Activated CD8-positive, alpha-beta memory T cell treated with anti-CD3 and anti-CD28 coated beads, Interleukin-2, amount 10 ng/mL, durations not matched to agents 7 days and 5 days (primary cell): Measurements from ENCODE around the gene NTMT1. TPM values are rescaled to one million over a fixed set of nuclear protein-coding genes. Genes with fewer than 3 reads are reported as not detected.

Source experiments
- ATAC-seq: fragments of 150-1000 bp; cut with Tn5 transposase; one replicate; pipeline ENCODE4 v1.10.0; 2021; ENCODE audit warnings: moderate library complexity
- CTCF ChIA-PET: fragments of 350-600 bp; sonication (Branson Sonifier 250); formaldehyde crosslinking; loops from one replicate; lab custom pipeline; 2021; ENCODE audit warnings: antibody characterized with exemption; lab: Charles Lee
- DNase-seq: peaks from one replicate; pipeline ENCODE4 v3.0.0-alpha.2; 2020
- H3K27ac Mint-ChIP-seq: one replicate; pipeline ENCODE4 v1.8.0; 2021; ENCODE audit warnings: mild to moderate bottlenecking, mixed read lengths
- H3K27me3 Mint-ChIP-seq: one replicate; pipeline ENCODE4 v1.8.0; 2021; ENCODE audit warnings: mixed read lengths
- H3K36me3 Mint-ChIP-seq: one replicate; pipeline ENCODE4 v1.8.0; 2021; ENCODE audit warnings: mild to moderate bottlenecking, mixed read lengths
- H3K4me1 Mint-ChIP-seq: one replicate; pipeline ENCODE4 v1.8.0; 2021; ENCODE audit warnings: mixed read lengths
- H3K4me3 Mint-ChIP-seq: one replicate; pipeline ENCODE4 v1.8.0; 2021; ENCODE audit warnings: mild to moderate bottlenecking, moderate library complexity, mixed read lengths
- H3K9me3 Mint-ChIP-seq: one replicate; pipeline ENCODE4 v1.8.0; 2022; ENCODE audit warnings: low read depth, mixed read lengths
- total RNA-seq, 2 experiments: library from RNA; stranded (reverse); gene quantifications; one replicate each; pipeline ENCODE4 v1.2.3, GENCODE V29; 2021

The NTMT1 gene
- 10 to 100 TPM; 37.2 to 46.2 TPM for total RNA-seq

GRCh38 chr9:129626079-129626624, at the start of gene NTMT1:
Gene NTMT1, plus strand, starts transcription at chr9:129626163. Its CDS starts 6,541 bp downstream, at chr9:129632704.
- CTCF ChIA-PET, result interaction anchor here (0.7 to 8.3 kb wide), 13 partner anchors 12 to 514 kb away, joined by 3 to 214 read pairs (median 3); partner anchors contain the start of genes ASB6 and PTPA
- Mint-ChIP-seq H3K4me3 (peak within 1 kb of the TSS; percentile 80), H3K4me1 (peaks cover 62% of the 10 kb centered on the region), H3K27me3 (peaks cover 8% of the 10 kb centered on the region), H3K36me3 (peaks cover 6% of the 10 kb centered on the region), H3K9me3 (no peaks in the 10 kb centered on the region), H3K27ac (peak within 1 kb of the TSS; percentile 93)
- DNase-seq (peak; percentile 91), ATAC-seq (peak; percentile 74)

GRCh38 chr9:129576546-129577543, 49.1 kb upstream of the NTMT1 start:
- Mint-ChIP-seq H3K9me3 (peaks cover 6% of the 10 kb centered on the region), H3K36me3 (peaks cover 3% of the 10 kb centered on the region), H3K27ac (no peak overlapping the region), H3K4me3 (no peak overlapping the region), H3K4me1 (peaks cover 33% of the 10 kb centered on the region), H3K27me3 (no peaks in the 10 kb centered on the region)
- CTCF ChIA-PET, result interaction anchor here (1.1 kb wide), 1 partner anchor 128 kb away, joined by 3 read pairs; no protein-coding TSS in a partner anchor
- no peak for DNase-seq
- no peak for ATAC-seq

- H3K36me3 Mint-ChIP-seq, result no peaks in the 10 kb centered on the region
- no peaks in the 10 kb centered on the region for H3K27me3 Mint-ChIP-seq
- CTCF ChIA-PET, result interaction anchor here (1.1 to 3.1 kb wide), 3 partner anchors 10 to 38 kb away, joined by 3 to 17 read pairs (median 7); no protein-coding TSS in a partner anchor
- DNase-seq (no peak), ATAC-seq (no peak)
- no peaks in the 10 kb centered on the region for H3K9me3 Mint-ChIP-seq
- H3K4me3 Mint-ChIP-seq, result no peak overlapping the region
- H3K4me1 Mint-ChIP-seq, result peaks cover 55% of the 10 kb centered on the region
- H3K27ac Mint-ChIP-seq, result peak overlapping the region; percentile 69
Measured at GRCh38 chr9:129579294-129579693, 46.7 kb upstream of the NTMT1 start.

- DNase-seq, result peak; percentile 83
- H3K36me3 Mint-ChIP-seq, result no peaks in the 10 kb centered on the region
- CTCF ChIA-PET, result interaction anchor here (0.6 to 3.1 kb wide), 7 partner anchors 11 to 448 kb away, joined by 3 to 17 read pairs (median 4); no protein-coding TSS in a partner anchor
- H3K4me3 Mint-ChIP-seq, result peak overlapping the region; percentile 24
- peak overlapping the region; percentile 69 for H3K27ac Mint-ChIP-seq
- no peaks in the 10 kb centered on the region for H3K9me3 Mint-ChIP-seq
- peaks cover 63% of the 10 kb centered on the region for H3K4me1 Mint-ChIP-seq
- peak; percentile 56 for ATAC-seq
- no peaks in the 10 kb centered on the region for H3K27me3 Mint-ChIP-seq
Measured at GRCh38 chr9:129580211-129580915, 45.6 kb upstream of the NTMT1 start.

GRCh38 chr9:129581505-129582189, 44.3 kb upstream of the NTMT1 start:
- Mint-ChIP-seq H3K27me3 (no peaks in the 10 kb centered on the region), H3K36me3 (no peaks in the 10 kb centered on the region), H3K4me1 (peaks cover 70% of the 10 kb centered on the region), H3K4me3 (no peak overlapping the region), H3K9me3 (no peaks in the 10 kb centered on the region), H3K27ac (peak overlapping the region; percentile 10)
- DNase-seq (no peak), ATAC-seq (no peak)
- CTCF ChIA-PET, result interaction anchor here (0.6 to 3.1 kb wide), 8 partner anchors 10 to 450 kb away, joined by 3 to 17 read pairs (median 3); no protein-coding TSS in a partner anchor

GRCh38 chr9:129582855-129583254, 43.1 kb upstream of the NTMT1 start:
- DNase-seq (peak; percentile 64), ATAC-seq (peak; percentile 35)
- no peaks in the 10 kb centered on the region for H3K27me3 Mint-ChIP-seq
- H3K36me3 Mint-ChIP-seq, result no peaks in the 10 kb centered on the region
- H3K27ac Mint-ChIP-seq, result peak overlapping the region; percentile 55
- H3K4me3 Mint-ChIP-seq, result no peak overlapping the region
- CTCF ChIA-PET, result interaction anchor here (0.7 to 3.1 kb wide), 4 partner anchors 26 to 451 kb away, joined by 3 to 11 read pairs (median 10); no protein-coding TSS in a partner anchor
- H3K9me3 Mint-ChIP-seq, result no peaks in the 10 kb centered on the region
- H3K4me1 Mint-ChIP-seq, result peaks cover 71% of the 10 kb centered on the region

- CTCF ChIA-PET, result interaction anchor here (0.7 to 5.3 kb wide), 8 partner anchors 14 to 452 kb away, joined by 3 to 23 read pairs (median 8); no protein-coding TSS in a partner anchor
- H3K27ac Mint-ChIP-seq, result peak overlapping the region; percentile 55
- no peaks in the 10 kb centered on the region for H3K27me3 Mint-ChIP-seq
- DNase-seq (no peak), ATAC-seq (no peak)
- peaks cover 68% of the 10 kb centered on the region for H3K4me1 Mint-ChIP-seq
- H3K4me3 Mint-ChIP-seq, result no peak overlapping the region
- no peaks in the 10 kb centered on the region for H3K9me3 Mint-ChIP-seq
- no peaks in the 10 kb centered on the region for H3K36me3 Mint-ChIP-seq
Measured at GRCh38 chr9:129583308-129584038, 42.5 kb upstream of the NTMT1 start.

- Mint-ChIP-seq H3K36me3 (no peaks in the 10 kb centered on the region), H3K27me3 (peaks cover 5% of the 10 kb centered on the region), H3K27ac (peak overlapping the region; percentile 85), H3K4me1 (peaks cover 67% of the 10 kb centered on the region), H3K4me3 (no peak overlapping the region), H3K9me3 (no peaks in the 10 kb centered on the region)
- ATAC-seq (peak; percentile 59), DNase-seq (peak; percentile 86)
- CTCF ChIA-PET, result interaction anchor here (0.9 to 5.3 kb wide), 7 partner anchors 13 to 453 kb away, joined by 3 to 23 read pairs (median 9); no protein-coding TSS in a partner anchor
Measured at GRCh38 chr9:129584136-129584535, 41.8 kb upstream of the NTMT1 start.

GRCh38 chr9:129585352-129585751, 40.6 kb upstream of the NTMT1 start:
- Mint-ChIP-seq H3K27ac (peak overlapping the region; percentile 85), H3K36me3 (no peaks in the 10 kb centered on the region), H3K27me3 (peaks cover 11% of the 10 kb centered on the region), H3K4me3 (no peak overlapping the region), H3K4me1 (peaks cover 54% of the 10 kb centered on the region), H3K9me3 (no peaks in the 10 kb centered on the region)
- DNase-seq (no peak), ATAC-seq (no peak)
- CTCF ChIA-PET, result interaction anchor here (1.3 to 5.3 kb wide), 5 partner anchors 12 to 452 kb away, joined by 3 to 23 read pairs (median 11); no protein-coding TSS in a partner anchor

- CTCF ChIA-PET, result interaction anchor here (0.9 to 5.3 kb wide), 3 partner anchors 11 to 412 kb away, joined by 3 to 23 read pairs (median 12); no protein-coding TSS in a partner anchor
- Mint-ChIP-seq H3K4me1 (peaks cover 47% of the 10 kb centered on the region), H3K27ac (peak overlapping the region; percentile 66), H3K27me3 (peaks cover 18% of the 10 kb centered on the region), H3K9me3 (no peaks in the 10 kb centered on the region), H3K36me3 (no peaks in the 10 kb centered on the region), H3K4me3 (no peak overlapping the region)
- ATAC-seq, result peak; percentile 34
- no peak for DNase-seq
Measured at GRCh38 chr9:129586245-129586644, 39.7 kb upstream of the NTMT1 start.

GRCh38 chr9:129586685-129587084, 39.3 kb upstream of the NTMT1 start:
- Mint-ChIP-seq H3K27ac (peak overlapping the region; percentile 66), H3K36me3 (no peaks in the 10 kb centered on the region), H3K4me3 (no peak overlapping the region), H3K27me3 (peaks cover 18% of the 10 kb centered on the region), H3K4me1 (peaks cover 44% of the 10 kb centered on the region), H3K9me3 (no peaks in the 10 kb centered on the region)
- no peak for ATAC-seq
- CTCF ChIA-PET, result interaction anchor here (0.6 to 5.3 kb wide), 4 partner anchors 11 to 444 kb away, joined by 3 to 23 read pairs (median 8); no protein-coding TSS in a partner anchor
- DNase-seq, result no peak
